Stimulated activated CD4-positive, alpha-beta T cell treated with anti-CD3 and anti-CD28 coated beads, Interleukin-1b, Interleukin-23, amount 100 ng/mL, for 24 hours (primary cell): ENCODE results near the gene COQ8A.
"Not testable (repeated sequence)": the region's sequence is repeated elsewhere in the genome, so short reads cannot be mapped to it uniquely, and the experiment has no call there.

Experiments used
- DNase-seq, 4 experiments: peaks; one replicate each; pipeline ENCODE4 v3.0.0-alpha.2; 2020; ENCODE audit warnings: low read depth in 4 of 4, low spot score in 1 of 4

COQ8A gene

DNA sequence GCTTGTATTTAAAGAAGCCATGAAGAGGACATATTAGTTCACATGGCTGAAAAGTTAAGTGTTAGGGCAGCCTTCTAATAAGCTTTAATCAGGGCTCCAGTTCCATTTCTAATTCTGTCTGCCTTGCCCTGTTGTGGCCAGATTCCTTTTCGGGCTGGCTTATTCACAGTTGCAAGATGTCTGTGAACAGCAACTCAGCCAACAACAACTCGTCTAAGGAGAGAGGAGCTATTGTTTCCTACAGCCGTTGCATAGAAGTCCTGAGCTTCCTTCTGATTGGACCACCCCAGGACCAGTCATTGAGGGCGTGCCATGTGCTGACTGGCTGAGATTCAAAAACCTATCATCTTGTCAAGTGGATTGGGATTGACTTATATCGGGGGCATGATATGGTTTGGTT, 18.6 kb upstream of the COQ8A start:
- DNase-seq, result no peak

DNA sequence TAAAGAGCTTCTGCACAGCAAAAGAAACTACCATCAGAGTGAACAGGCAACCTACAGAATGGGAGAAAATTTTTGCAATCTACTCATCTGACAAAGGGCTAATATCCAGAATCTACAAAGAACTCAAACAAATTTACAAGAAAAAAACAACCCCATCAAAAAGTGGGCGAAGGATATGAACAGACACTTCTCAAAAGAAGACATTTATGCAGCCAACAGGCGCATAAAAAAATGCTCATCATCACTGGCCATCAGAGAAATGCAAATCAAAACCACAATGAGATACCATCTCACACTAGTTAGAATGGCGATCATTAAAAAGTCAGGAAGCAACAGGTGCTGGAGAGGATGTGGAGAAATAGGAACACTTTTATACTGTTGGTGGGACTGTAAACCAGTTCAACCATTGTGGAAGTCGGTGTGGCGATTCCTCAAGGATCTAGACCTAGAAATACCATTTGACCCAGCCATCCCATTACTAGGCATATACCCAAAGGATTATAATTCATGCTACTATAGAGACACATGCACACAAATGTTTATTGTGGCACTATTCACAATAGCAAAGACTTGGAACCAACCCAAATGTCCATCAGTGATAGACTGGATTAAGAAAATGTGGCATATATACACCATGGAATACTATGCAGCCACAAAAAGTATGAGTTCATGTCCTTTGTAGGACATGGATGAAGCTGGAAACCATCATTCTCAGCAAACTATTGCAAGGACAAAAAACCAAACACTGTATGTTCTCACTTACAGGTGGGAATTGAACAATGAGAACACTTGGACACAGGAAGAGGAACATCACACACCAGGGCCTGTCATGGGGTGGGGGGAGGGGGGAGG, 10.6 kb upstream of the COQ8A start:
- not testable (repeated sequence) for DNase-seq

DNA sequence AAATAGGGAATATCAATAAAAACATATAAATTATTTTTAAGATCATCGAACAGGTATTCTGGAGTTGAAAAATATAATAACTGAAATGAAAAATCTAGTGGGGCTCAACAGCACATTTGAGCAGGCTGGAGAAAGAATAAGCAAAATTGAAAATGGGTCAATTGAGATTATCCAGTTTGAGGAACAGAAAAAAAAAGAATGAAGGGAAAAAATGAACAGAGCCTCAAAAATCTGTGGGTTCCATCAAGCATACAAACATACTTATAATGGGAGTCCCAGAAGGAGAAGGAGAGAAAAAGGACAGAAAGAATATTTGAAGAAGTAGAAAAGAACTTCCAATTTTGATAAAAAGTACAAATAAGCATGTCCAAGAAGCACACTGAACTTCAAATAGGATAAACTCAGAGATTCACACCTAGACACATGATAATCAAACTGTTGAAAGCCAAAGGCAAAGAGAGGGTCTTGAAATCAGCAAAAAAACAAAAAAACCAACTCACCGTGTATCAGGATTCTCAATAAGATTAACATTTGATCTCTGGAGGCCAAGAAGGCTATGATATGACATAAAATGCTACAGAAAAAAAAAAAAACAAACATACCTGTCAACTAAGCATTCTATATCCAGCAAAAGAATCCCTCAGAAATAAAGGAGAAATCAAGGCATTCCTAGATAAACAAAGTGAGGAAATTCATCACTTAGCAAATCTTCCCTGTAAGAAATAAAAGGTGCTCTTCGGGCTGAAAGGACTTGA, 5.4 kb upstream of the COQ8A start:
- DNase-seq, result no peak

DNA sequence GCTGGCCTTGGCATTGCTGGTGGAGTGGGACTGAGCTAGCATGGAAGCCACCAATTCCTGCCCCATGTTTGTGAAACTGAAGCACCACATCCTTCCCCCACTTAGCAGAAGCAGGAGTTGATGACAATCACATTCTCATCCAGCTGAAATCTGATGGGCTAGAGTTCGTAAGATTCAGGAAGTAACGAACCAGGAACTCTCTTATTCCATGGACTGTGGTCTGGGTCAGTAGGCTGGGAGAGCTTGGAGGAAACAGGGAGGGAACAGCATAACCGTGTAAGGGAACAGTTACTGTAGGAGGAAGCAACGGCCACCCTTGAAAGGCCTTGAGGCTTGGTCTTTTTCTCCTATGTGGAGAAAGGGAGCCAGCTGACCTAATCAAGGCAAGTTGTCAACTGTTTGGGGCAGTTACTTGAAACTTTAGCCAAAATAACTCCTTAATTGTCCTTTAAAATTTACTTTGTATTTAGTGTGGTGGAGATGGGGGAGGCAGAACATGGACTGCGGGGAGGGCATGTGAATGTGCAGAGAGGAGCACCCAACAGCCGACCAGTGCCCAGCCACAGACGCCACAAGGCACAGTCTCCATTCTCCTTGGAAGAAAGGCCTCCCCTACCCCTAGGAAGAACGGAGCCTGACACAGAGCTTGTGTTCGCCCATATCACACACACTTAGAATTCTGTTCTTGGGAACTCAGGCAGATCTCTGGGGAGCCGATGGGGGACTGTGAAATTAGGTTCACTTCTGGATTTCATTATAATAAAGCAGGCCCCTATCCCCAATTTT, 2.0 kb upstream of the COQ8A start:
- no peak for DNase-seq

DNA sequence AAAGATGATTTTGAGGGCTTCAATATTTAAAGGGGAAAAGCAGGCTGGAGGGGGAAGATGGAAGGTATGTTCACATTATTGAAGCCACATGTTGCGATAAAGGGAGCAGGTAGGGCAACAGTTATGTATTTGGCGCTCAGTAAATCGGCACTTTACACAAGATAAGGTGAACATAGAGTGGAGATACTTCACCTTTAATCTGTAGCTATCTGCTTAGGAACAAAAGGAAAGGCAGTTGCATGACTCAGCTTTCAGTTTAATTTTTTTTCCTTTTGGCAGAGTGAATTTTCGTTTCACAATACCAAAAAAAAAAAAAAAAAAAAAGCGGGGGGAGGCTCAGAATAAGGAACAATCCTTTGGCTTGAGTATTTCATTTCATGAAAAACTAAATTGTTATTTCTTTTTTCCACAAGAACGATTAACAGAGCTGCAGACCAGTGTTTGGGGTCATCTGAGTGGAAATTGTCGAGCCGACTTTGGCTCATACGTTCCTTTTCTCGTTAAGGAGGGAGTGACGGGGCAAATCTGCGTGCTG, 1.1 kb upstream of the COQ8A start:
- DNase-seq, result no peak

DNA sequence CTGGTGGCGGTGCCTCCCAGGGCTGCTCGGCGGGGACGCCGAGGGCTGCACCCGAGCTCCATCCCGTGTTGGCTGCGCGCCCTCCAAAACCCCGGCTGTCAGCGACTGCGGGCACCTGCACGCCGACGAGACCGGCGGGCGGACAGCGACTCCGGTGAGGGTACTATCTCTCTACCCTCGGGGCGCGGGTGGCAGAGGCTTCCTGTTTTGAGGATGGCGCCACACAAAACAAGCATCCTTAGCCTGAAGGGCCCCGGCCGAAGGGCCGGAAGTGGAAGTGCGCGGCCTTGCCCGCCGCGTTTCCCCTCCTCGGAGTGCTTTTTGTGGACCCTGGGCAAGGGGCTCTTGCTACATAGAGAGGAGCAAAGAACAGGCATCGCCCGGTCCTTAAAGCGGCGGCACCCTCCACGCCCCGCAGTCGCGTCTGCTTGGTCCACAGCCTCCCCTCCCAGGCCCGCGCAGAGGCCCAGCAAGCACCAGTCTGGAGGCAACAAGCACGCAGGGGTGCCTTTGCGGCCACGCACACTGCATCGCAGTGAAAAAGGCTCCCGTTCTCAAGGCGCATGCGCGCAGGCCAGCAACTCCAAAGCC, 561 bp upstream of the COQ8A start:
- DNase-seq, result peak; percentile 29 to 52 (median 45)

DNA sequence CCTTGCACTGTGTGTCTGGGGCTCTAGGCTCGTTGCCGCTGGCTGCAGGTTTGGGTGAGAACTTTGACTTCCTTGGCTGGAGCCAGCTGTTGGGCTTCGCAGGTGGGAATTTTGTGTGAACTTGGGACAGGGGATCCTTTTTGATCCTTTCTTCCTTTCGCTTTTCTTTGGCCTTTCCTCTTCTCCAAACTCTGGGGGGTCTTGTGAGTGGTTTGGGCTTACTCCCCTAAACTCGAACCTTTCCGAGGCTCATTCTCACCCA, 643 bp downstream of the COQ8A start:
- no peak for DNase-seq

DNA sequence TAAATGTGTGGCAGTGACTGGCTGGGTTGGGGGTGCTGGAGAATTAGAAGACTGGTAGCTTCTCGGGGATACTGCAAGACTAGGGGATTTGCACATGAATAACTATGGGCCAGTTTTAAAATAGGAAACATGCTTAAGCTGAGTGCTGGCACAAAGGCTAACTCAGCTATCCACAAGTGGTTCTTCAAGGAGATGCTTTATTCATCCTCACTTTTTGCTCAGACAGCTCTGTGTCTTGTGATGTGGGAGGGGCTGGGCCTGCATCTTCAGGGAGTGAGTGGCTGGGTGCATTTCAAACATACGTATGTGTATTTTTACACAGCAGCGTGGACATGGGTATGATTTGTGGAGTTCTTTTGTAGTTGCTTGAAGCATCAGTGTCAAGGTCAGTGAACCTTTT, 2.3 kb downstream of the COQ8A start:
- no peak for DNase-seq

DNA sequence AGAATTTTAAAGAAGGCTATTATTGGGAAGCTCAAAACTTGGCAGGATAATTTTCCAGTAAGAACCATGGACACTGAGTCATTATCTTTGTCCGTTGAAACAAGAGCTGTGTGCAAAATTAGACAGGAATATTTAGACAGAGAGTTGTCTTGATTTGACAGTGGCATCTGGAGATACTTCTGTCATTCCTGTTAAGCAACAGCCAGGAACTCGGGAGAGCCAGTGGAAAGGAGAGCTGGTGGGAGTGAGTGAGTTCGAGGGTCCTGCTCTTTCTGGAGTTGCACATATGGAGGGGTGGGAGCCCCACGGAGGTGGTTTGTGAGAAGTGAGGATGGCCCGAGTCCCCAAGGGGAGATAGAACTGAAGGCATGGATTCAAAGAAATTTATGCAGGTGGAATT, 3.1 kb downstream of the COQ8A start:
- DNase-seq, result no peak

DNA sequence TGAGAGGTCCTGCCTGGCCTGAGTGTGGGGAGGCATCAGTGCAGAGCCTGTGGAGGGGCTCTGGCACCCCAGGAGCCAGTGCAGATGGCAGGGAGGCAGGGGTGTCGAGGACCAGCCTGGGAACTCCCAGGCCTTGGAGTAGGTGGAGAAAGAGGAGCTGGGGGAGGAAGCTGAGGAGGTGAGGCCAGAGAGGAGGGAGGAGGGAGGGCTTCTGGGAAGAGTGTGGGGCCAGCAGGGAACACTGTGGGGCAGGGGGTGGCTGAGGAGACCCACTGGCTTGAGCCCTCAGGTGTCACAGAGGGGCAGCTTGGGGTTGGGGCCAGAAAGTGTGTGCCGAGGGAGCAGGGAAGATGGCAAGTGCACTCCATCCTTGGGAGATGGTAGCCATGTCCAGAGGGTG, 3.8 kb downstream of the COQ8A start:
- no peak for DNase-seq

DNA sequence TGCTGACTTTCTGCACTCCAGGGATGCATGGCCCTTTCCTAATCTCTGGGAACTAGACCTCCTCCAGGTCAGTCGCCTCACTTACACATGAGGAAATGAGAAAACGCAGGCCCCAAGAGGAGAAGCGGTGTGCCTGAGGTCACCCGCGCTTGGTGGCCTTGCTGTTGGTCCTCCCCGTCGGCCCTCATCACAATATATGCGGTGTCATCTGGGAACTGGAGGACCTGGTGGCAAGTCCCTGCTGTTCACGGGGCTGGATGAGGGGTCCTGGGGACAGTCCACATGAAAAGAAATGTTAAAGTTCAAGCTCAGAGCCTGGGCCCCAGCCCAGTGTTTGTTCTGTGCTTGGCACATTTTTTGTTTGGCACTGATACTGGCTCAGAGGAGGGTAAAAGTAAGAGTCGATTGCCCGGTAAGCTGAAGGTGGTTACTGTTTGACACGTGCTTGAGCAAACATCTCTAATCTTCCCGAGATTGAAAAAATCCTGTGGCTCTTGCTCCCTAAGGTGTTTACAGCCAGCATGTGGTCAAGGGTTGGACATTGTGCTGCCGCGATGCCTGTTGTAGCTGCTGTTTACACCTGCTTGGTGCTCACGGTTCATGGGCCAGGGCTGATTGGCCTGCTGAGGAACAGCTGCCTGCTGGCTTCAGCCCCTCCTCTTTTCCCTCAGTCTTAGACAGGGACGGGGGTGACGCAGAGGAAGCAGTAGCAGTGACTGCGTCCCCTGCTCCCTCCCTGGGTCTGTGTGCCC, 5.2 kb downstream of the COQ8A start:
- no peak for DNase-seq

DNA sequence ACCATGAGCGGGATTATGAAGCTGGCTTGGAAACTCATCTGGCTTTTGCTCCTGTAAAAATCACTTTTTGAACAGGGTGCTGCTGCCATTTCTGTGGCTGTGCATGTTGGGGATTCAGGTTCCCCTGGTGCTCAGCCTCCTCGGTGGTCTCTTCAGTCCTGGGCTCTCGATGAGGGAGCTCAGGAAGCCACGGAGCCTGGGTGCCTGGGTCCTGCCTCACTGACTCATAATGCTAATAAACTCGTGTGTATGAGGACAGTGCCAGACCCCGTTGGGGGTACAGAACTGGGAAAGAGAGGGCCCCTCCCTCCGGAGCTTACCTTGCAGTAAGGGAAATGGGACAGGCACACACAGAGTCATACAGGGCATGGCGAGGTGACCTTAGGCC, 5.8 kb downstream of the COQ8A start:
- DNase-seq, result no peak

DNA sequence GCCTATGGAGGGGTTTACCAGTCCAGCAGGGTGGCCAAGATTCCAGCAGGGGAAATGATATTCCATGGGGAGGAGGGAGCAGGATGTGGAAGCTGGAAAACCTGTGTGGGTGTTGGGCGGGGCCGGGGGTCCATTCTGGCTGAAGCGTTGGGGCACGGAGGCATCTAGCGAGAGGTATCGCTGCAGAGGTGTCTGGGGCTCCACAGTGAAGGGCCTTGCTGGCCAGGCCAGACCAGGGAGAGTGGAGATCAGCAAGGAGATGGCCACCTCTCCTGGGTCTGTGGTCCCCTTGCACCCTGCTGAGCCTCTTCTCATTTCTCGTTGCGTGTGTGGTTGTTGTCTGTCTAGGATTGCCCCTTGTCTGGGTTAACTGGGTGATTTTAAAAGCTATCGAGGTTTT, 6.2 kb downstream of the COQ8A start:
- no peak for DNase-seq

DNA sequence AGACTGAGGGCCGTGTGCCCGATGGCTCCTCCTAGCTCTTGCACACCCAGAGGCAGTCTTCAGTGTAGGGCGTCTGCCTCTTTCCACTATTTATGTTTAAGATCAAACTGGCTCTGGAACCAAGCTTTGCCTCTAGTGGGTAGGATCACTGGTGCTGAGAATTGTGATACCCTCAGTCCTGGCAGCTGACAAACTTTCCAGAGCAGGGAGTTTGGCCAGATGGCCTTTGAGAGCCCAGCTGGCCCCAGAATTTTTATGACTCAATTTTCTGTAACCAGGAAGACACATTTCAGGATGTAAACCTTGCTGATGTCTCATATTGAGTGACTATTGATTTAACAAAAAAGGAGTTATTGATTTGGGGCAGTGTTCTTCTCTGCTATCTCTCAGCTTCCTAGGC, 6.7 kb downstream of the COQ8A start:
- no peak for DNase-seq

DNA sequence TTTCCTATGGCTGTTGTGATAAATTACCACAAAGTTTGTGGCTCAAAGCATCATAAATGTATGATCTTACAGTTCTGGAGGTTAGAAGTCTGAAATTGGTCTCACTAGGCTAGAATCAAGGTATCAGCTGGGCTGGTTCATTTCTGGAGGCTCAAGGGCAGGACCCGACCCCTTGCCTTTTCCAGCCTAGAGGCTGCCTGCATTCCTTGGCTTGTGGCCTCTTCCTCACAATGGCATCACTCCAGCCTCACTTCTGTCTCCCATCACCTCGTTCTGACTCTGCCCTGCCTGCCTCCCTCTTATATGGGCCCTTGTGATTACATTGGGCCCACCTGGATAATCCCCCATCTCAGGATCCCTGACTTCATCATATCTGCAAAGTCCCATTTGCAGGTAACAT, 8.0 kb downstream of the COQ8A start:
- DNase-seq, result no peak

DNA sequence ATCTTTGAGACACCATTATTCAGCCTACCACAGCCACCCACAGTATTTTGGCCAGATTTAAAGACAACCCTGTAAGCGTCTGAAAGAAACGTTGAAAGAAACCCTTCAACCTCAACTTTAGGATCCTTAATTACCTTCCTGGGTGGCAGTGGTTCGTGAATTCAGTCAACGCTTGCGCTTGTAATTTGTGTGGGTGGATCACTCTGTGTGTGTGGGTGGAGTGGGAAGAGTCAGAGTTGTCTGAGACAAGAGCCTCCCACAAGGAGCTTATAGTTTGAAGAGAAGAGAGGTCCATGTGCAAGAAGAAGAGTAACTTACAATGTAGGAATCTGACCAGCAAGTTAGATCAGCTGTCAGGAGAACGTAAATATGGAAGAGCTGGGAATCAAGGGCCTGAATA, 8.4 kb downstream of the COQ8A start:
- DNase-seq, result no peak

DNA sequence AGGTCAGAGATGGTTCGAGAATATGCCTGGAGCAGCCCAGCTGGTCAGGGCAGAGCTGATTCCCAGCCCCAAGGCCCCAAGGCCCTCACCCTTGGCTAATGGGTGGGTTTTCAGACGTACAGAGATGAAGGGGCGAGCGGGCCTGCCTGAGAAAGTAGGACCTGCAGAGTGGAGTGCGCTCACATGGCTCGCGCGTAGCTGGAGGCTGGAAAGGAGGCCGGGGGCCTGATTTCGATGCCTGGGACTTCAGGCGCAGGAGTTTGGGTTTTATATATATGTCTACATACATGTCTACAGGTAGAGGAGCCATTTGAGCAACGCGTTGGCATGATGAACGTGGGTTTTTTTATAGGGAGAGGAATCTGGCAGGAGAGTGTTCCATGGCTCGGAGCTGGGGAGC, 8.9 kb downstream of the COQ8A start:
- DNase-seq, result no peak

DNA sequence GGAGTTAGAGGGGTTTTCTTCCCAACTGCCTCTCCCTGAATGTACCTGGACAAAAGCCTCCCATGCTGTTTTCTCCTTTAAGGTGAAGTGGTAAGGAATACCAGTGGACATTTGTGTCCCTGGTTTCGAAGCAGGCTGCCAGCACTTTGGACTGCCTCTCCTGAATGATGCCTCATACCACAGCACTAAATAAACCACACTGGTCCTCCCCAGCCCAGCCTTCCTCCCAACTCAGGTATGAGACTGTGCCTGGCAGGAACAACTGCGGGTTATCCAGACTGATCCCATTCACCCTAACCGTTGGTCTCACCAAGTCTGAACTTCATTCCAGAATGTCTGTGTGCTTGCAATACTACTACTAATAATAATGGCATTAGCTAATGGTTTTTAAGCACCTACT, 9.3 kb downstream of the COQ8A start:
- no peak for DNase-seq

DNA sequence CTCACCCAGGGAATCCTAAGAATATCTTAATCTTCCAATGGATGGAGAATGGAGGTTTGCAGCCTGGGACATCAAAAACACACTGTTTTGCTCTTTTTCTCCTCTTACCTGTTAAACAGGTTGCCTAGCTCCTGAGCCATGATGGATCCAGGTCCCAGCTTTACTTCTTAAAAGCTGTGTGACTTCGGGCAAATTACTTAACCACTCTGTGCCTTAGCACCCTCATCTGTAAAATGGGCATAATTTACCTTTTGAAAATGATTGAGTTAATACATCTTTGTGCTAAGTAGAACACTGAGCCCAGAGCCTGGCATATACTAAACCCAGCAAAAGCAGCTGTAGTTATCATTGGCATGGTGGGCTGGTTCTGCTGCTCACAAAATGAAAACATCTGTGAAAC, 10.2 kb downstream of the COQ8A start:
- DNase-seq, result no peak

DNA sequence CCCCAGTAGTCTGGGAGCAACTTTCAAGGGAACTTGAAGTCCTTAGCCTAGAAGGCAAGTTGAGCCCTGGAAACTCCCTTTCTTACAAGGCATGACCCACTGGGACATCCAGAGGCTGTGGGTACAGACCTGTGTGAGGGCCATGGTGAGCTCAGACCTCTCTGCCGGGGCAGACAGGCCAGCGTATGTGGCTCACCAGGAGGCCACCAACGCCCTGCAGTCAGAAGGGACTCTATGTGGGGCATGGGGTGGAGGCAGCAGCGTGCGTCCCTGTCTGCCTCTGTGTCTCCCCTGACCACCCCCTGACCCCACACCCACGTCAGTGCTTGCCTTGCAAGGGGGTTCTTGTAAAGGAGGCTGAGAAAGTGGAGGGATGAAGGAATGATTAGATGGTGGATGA, 10.8 kb downstream of the COQ8A start:
- DNase-seq, result no peak
